Lung (tissue), 12 donors: ENCODE results near the gene TRIM17. TPM values are rescaled to one million over a fixed set of nuclear protein-coding genes. Genes with fewer than 3 reads are reported as not detected.

Experiments used
- ATAC-seq: fragments of 200-7000 bp; cut with Tn5 transposase; one replicate; pipeline ENCODE4 v1.9.1; 2020; ENCODE audit warnings: moderate number of reproducible peaks; ENCODE audit not compliant: insufficient read depth, low FRiP score
- DNase-seq, 3 donors: peaks; one replicate each; pipeline ENCODE4 v3.0.0-alpha.2; 2013 to 2017
- H3K27ac ChIP-seq, 2 donors: one replicate each; pipeline ENCODE4 v1.5.1; 2013; ENCODE audit warnings: mild to moderate bottlenecking in 2 of 2, moderate library complexity in 2 of 2, control low read depth in 1 of 2, inconsistent platforms in 1 of 2, low read depth in 1 of 2, low read length in 1 of 2
- H3K27me3 ChIP-seq, 3 donors: one replicate each; pipeline ENCODE4 v1.5.1; 2013; ENCODE audit warnings: low read length in 2 of 3; ENCODE audit not compliant: control insufficient read depth in 3 of 3, insufficient read depth in 3 of 3
- H3K36me3 ChIP-seq, 4 donors: one replicate each; pipeline ENCODE4 v1.5.1; 2013; ENCODE audit warnings: low read length in 4 of 4, mild to moderate bottlenecking in 1 of 4, moderate library complexity in 1 of 4; ENCODE audit not compliant: control insufficient read depth in 4 of 4, insufficient read depth in 4 of 4
- H3K4me1 ChIP-seq, 5 donors: one replicate each; pipeline ENCODE4 v1.5.1; 2013; ENCODE audit warnings: low read length in 5 of 5, mild to moderate bottlenecking in 2 of 5, moderate library complexity in 1 of 5; ENCODE audit not compliant: control insufficient read depth in 5 of 5, insufficient read depth in 5 of 5
- H3K4me3 ChIP-seq: one replicate; pipeline ENCODE4 v1.5.1; 2013; ENCODE audit warnings: mild to moderate bottlenecking, control low read depth, moderate library complexity
- H3K9ac ChIP-seq, 2 donors: one replicate each; pipeline ENCODE4 v1.5.1; 2013; ENCODE audit warnings: low read length in 2 of 2, control low read depth in 1 of 2; ENCODE audit not compliant: insufficient read depth in 1 of 2
- H3K9me3 ChIP-seq, 4 donors: one replicate each; pipeline ENCODE4 v1.5.1; 2013; ENCODE audit warnings: low read length in 3 of 4, mild to moderate bottlenecking in 1 of 4, moderate library complexity in 1 of 4; ENCODE audit not compliant: control insufficient read depth in 4 of 4, insufficient read depth in 3 of 4
- CTCF ChIP-seq: IDR thresholded peaks from 2 replicates; pipeline ENCODE4 v1.5.1; 2012; ENCODE audit warnings: mild to moderate bottlenecking; ENCODE audit errors: control extremely low read depth, extremely low read depth
- WGBS, 2 donors: extraction: QIAGEN DNeasy Blood & Tissue Kit; methylation state at CpG; one replicate each; pipeline ENCODE4 v1.1.7; 2013; 5-methylcytosine and 5-hydroxymethylcytosine counted together
- polyA plus RNA-seq, 2 donors: library from polyadenylated mRNA; stranded (reverse); fragments of 200-250 nt; gene quantifications; one replicate each; pipeline ENCODE4 v1.2.1, GENCODE V29; 2013
- total RNA-seq, 2 donors: library from RNA; depleted of rRNA in 1 of 2; stranded (reverse); fragments of >200 nt in 1 of 2; gene quantifications; one replicate each; pipeline ENCODE4 v1.2.1, GENCODE V29; 2014 to 2021
- donor health status: control.
- donor health status: control.
- donor health status: Bipolar disorder and iron deficiency.
- donor health status: healthy.
- donor health status: DM: yes; HTN: yes; CAD: no.

The TRIM17 gene
- total and polyA plus RNA-seq, 4 donors, result 1.0 to 3.3 (median 1.8) TPM

- H3K9ac ChIP-seq, result no peak overlapping the region
These were observed 51.2 kb downstream of the TRIM17 start for GRCh38 chr1:228365271-228366061.

GRCh38 chr1:228364706-228365213, 51.9 kb downstream of the TRIM17 start:
- WGBS, 2 donors, result 88 to 91% methylated on average over 19 of the region's 19 CpGs

More at GRCh38 chr1:228365271-228366061, 51.2 kb downstream of the TRIM17 start:
- Histone ChIP-seq H3K4me1 (peaks cover 0 to 3% (median 0%) of the 10 kb centered on the region in 5 donors), H3K27me3 (no peaks in the 10 kb centered on the region), H3K9me3 (no peaks in the 10 kb centered on the region), H3K27ac (no peak overlapping the region), H3K36me3 (no peaks in the 10 kb centered on the region), H3K4me3 (no peak overlapping the region)
- no peak for ATAC-seq
- DNase-seq, result peak in 1 of 3 donors; percentile 11
- 90 to 91% methylated on average over 20 of the region's 20 CpGs for WGBS, 2 donors
- TF ChIP-seq CTCF, result no peak

DNA sequence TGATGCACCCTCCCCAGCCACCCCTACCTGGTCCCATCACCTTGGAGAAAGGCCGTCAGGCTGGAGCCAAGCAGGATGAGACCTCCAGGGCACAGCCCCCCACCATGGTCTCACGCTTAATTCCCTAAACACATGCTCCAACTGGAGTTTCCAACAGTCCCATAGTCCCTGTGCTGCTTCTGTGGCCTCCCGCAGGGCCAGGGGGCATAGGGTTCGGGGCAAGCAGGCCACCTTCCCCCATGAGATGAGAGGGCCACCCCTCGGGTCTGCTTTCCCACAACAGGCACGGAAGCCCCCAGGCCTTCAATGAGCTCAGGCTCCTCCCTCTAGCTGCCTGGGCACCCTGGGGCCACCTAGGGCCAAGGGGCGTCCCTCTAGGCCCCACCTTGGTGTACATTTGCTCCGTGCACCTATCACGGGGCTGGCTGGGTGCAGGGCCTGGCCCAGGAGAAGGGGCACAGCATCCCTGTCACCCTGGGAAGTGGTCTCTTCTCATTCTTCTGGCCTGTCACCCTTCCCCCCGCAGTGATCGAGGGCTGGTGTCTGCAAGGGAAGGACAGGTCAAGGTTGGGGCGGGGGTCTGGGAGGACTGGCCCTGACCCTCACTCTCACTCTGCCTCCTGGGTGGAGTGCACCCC, 52.5 kb downstream of the TRIM17 start:
- no peak for TF ChIP-seq CTCF
- H3K27me3 ChIP-seq, result no peaks in the 10 kb centered on the region
- H3K4me3 ChIP-seq, result no peak overlapping the region
- no peak for ATAC-seq
- no peak overlapping the region for H3K27ac ChIP-seq
- H3K36me3 ChIP-seq, result peaks cover 0 to 3% (median 0%) of the 10 kb centered on the region in 4 donors
- H3K9ac ChIP-seq, result no peak overlapping the region
- peak in 1 of 3 donors; percentile 8 for DNase-seq
- 87 to 90% methylated on average over 12 of the region's 12 CpGs for WGBS, 2 donors
- H3K9me3 ChIP-seq, result no peaks in the 10 kb centered on the region
- peaks cover 0 to 3% (median 0%) of the 10 kb centered on the region in 5 donors for H3K4me1 ChIP-seq

More at GRCh38 chr1:228364706-228365213, 51.9 kb downstream of the TRIM17 start:
- H3K4me3 ChIP-seq, result no peak overlapping the region
- no peak overlapping the region for H3K9ac ChIP-seq
- peaks cover 0 to 3% (median 0%) of the 10 kb centered on the region in 4 donors for H3K36me3 ChIP-seq
- H3K4me1 ChIP-seq, result peaks cover 0 to 3% (median 0%) of the 10 kb centered on the region in 5 donors
- TF ChIP-seq CTCF, result no peak
- ATAC-seq (no peak), DNase-seq (peak in 1 of 3 donors; percentile 5)
- H3K27ac ChIP-seq, result no peak overlapping the region
- H3K9me3 ChIP-seq, result no peaks in the 10 kb centered on the region
- H3K27me3 ChIP-seq, result no peaks in the 10 kb centered on the region
